Activated naive CD8-positive, alpha-beta T cell treated with anti-CD3 and anti-CD28 coated beads, Interleukin-2, amount 10 ng/mL, durations not matched to agents 7 days and 5 days (primary cell): Measurements from ENCODE around the gene SLC5A7. TPM values are rescaled to one million over a fixed set of nuclear protein-coding genes. Genes with fewer than 3 reads are reported as not detected.

Experiments used
- ATAC-seq: fragments of 150-1000 bp; cut with Tn5 transposase; one replicate; pipeline ENCODE4 v1.10.0; 2021; ENCODE audit warnings: low read depth, moderate library complexity
- POLR2A ChIA-PET: fragments of 350-600 bp; sonication (Branson Sonifier 250); formaldehyde crosslinking; loops from one replicate; lab custom pipeline; 2021; ENCODE audit warnings: antibody characterized with exemption; lab: Charles Lee
- DNase-seq: peaks from one replicate; pipeline ENCODE4 v3.0.0; 2021
- H3K27ac Mint-ChIP-seq: one replicate; pipeline ENCODE4 v1.8.0; 2022; ENCODE audit warnings: mild to moderate bottlenecking, mixed read lengths
- H3K27me3 Mint-ChIP-seq: one replicate; pipeline ENCODE4 v1.8.0; 2022; ENCODE audit warnings: mild to moderate bottlenecking, moderate library complexity, mixed read lengths
- H3K36me3 Mint-ChIP-seq: one replicate; pipeline ENCODE4 v1.8.0; 2021; ENCODE audit warnings: mild to moderate bottlenecking, mixed read lengths
- H3K4me1 Mint-ChIP-seq: one replicate; pipeline ENCODE4 v1.8.0; 2021; ENCODE audit warnings: mixed read lengths
- H3K4me3 Mint-ChIP-seq: one replicate; pipeline ENCODE4 v1.8.0; 2022; ENCODE audit warnings: mild to moderate bottlenecking, moderate library complexity, mixed read lengths
- H3K9me3 Mint-ChIP-seq: one replicate; pipeline ENCODE4 v1.8.0; 2021; ENCODE audit warnings: mixed read lengths
- total RNA-seq, 2 experiments: library from RNA; stranded (reverse); gene quantifications; one replicate each; pipeline ENCODE4 v1.2.3, GENCODE V29; 2021

SLC5A7 gene
- total RNA-seq, 2 experiments from 2014 or later, result not detected

DNA sequence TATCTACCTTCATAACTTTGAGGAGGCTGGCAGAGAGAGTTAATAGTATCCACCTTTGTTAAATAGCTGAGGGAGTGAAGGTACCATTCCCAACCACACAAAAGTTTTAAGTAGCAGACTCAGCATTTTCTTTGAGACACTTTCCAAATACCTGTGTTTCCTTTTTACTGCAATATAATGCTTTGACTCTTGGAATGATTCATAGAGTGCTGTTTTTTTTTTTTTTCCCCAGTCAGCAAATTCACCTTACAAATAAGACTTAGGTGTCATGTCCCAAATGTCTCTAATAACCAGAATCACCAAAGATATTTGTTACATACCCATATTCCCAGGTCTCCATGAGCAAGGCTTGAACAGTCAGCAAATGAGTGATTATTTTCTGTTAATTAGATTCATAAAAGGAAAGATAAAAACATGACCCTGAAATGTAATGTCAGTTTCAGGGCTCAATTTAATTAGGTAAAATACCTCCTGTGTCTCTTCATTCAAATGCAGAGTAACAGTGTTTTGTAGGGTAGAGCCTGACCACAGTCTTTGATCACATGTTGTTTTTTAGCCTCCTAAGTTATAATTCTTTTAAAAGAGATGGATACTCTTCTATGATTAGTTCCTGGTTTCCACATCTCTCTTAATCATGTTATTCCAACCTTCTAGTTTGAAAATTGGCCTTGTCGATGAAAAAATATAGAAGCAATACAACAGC lies 39.9 kb downstream of the SLC5A7 start:
- H3K36me3 Mint-ChIP-seq, result no peaks in the 10 kb centered on the region
- no peaks in the 10 kb centered on the region for H3K4me1 Mint-ChIP-seq
- no peaks in the 10 kb centered on the region for H3K9me3 Mint-ChIP-seq
- no peak overlapping the region for H3K4me3 Mint-ChIP-seq
- no peak for ATAC-seq
- no peaks in the 10 kb centered on the region for H3K27me3 Mint-ChIP-seq
- no peak for DNase-seq
- POLR2A ChIA-PET, result no interaction called here
- no peak overlapping the region for H3K27ac Mint-ChIP-seq

DNA sequence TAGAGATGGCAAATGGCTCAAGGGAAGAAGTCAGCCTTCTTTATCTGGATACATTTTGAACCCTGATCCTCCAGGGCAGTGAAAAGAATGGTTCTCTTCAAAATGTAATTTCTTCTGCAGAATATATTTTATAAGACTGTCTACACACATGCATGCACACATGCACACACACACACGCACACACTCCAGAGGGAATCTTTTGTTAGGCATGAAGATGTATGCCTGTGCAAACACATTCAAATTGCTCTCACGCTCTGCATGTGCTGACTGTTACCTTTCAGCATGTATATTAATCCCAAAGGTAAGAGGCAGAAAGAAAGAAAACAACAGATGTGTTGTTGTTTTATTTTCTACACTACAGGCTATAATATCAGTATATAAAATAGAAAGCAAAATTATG lies 43.2 kb downstream of the SLC5A7 start:
- Mint-ChIP-seq H3K27me3 (no peaks in the 10 kb centered on the region), H3K4me3 (no peak overlapping the region), H3K36me3 (no peaks in the 10 kb centered on the region), H3K4me1 (no peaks in the 10 kb centered on the region), H3K9me3 (no peaks in the 10 kb centered on the region), H3K27ac (no peak overlapping the region)
- DNase-seq, result no peak
- POLR2A ChIA-PET, result no interaction called here
- no peak for ATAC-seq

DNA sequence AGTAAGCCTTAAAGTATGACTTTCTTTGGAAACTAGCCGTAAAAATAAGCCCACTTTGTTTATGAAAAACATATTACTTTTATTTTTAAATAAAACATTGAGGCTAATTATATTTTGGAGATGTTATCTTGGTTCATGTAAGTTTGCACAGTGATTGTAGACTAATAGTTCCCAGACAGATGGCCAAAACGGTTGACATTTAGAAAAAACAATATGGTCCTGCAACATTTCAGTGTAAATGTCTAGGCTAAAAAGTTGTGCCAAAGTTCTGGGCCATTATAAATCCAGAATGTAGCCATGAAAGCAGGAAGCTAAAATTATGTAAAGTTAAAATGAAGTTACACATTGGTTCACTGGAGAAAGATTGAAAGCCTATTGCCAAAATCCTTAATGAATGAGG lies 43.6 kb downstream of the SLC5A7 start:
- H3K27ac Mint-ChIP-seq, result no peak overlapping the region
- POLR2A ChIA-PET, result no interaction called here
- H3K36me3 Mint-ChIP-seq, result no peaks in the 10 kb centered on the region
- H3K4me1 Mint-ChIP-seq, result no peaks in the 10 kb centered on the region
- no peak overlapping the region for H3K4me3 Mint-ChIP-seq
- no peaks in the 10 kb centered on the region for H3K9me3 Mint-ChIP-seq
- no peak for DNase-seq
- no peak for ATAC-seq
- no peaks in the 10 kb centered on the region for H3K27me3 Mint-ChIP-seq

DNA sequence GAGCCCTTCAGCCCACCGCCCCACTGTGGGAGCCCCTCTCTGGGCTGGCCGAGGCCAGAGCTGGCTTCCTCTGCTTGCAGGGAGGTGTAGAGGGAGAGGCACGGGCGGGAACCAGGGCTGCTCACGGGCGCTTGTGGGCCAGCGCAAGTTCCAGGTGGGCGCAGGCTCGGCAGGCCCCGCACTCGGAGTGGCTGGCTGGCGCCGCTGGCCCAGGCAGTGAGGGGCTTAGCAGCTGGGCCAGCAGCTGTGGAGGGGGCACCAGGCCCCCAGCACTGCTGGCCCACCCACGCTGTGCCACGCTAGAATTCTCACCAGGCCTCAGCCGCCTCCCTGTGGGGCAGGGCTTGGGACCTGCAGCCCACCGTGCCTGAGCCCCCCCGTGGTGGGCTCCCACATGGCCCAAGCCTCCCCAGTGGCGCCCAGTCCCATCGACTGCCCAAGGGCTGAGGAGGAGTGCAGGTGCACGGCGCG lies 45.2 kb downstream of the SLC5A7 start:
- Mint-ChIP-seq H3K36me3 (no peaks in the 10 kb centered on the region), H3K27me3 (no peaks in the 10 kb centered on the region), H3K4me1 (no peaks in the 10 kb centered on the region), H3K4me3 (no peak overlapping the region), H3K9me3 (no peaks in the 10 kb centered on the region), H3K27ac (no peak overlapping the region)
- ATAC-seq, result no peak
- POLR2A ChIA-PET, result no interaction called here
- DNase-seq, result no peak

DNA sequence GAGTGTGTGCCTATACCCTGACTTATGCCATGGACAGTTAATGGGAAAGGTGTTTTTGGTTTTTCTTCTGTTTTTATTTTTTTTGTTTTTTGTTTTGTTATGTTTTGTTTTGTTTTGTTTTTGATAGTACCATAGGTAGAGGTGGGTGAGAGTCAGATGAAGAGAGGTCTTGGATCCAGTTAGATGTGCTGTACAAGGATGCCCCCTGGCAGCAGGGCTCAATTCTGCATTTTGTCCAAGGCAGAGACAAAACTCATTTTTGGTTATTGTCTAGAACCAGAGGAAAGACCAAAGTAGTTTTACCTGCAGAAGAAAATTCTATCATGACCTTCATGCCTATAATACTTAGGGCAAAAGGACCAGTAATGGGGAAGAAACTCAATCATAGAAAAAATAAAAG lies 48.5 kb downstream of the SLC5A7 start:
- Mint-ChIP-seq H3K9me3 (peaks cover 2% of the 10 kb centered on the region), H3K4me1 (no peaks in the 10 kb centered on the region), H3K4me3 (no peak overlapping the region), H3K27me3 (no peaks in the 10 kb centered on the region), H3K36me3 (no peaks in the 10 kb centered on the region), H3K27ac (no peak overlapping the region)
- ATAC-seq, result no peak
- no peak for DNase-seq
- POLR2A ChIA-PET, result no interaction called here

DNA sequence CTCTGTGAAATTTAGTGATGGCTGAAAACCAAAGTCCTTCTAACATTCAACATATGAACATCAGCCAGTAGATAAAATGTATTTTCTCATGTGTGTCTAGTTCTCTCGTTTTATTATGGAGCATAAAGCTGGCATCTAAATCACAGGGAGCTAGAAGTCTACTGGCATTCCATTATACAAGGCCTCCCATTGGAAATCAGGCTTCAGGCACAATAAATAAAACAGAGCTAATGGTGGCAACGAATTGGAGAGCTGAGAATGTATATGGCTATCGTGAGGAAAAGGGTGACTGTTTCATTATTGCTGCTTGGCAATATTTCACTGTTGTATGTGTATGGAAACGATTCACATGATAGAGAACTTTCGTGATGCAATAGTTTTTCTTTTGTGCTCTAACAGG lies 62.4 kb downstream of the SLC5A7 start:
- H3K36me3 Mint-ChIP-seq, result no peaks in the 10 kb centered on the region
- no peak for DNase-seq
- POLR2A ChIA-PET, result no interaction called here
- H3K9me3 Mint-ChIP-seq, result peaks cover 2% of the 10 kb centered on the region
- H3K27ac Mint-ChIP-seq, result no peak overlapping the region
- no peaks in the 10 kb centered on the region for H3K27me3 Mint-ChIP-seq
- H3K4me3 Mint-ChIP-seq, result no peak overlapping the region
- no peaks in the 10 kb centered on the region for H3K4me1 Mint-ChIP-seq
- ATAC-seq, result no peak

GRCh38 chr2:108058576-108059137 lies 72.3 kb downstream of the SLC5A7 start:
- Mint-ChIP-seq H3K4me1 (no peaks in the 10 kb centered on the region), H3K36me3 (no peaks in the 10 kb centered on the region), H3K27ac (no peak overlapping the region), H3K9me3 (no peaks in the 10 kb centered on the region), H3K27me3 (no peaks in the 10 kb centered on the region), H3K4me3 (no peak overlapping the region)
- ATAC-seq (no peak), DNase-seq (no peak)
- POLR2A ChIA-PET, result no interaction called here

DNA sequence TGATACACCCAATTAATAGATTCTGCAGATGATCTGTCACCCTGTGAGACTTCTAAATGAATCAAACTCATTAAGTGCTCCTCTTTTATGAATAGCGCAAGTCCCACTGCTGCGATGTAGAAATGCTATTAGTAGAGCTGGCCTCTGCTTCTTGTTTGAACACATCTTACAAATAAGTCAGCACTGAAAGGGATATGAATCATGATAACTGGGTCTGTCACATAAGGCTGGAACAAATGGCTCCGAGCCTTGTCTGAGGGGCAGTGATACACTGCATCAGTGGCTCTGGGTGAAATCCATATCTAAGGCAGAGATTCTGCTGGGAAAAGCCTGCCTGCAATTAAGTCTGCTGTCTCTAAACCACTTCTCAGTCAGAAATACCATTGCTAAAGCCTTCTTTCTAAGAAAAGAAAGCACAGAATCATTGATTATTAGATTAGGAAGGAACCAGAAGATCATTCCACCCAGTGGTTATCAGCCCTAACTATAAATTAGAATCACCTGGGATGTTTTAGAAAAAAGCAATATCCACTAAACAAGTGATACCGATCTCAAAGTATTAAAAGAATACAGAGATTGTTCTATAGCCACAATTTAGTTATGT lies 75.2 kb downstream of the SLC5A7 start:
- ATAC-seq (no peak), DNase-seq (no peak)
- H3K36me3 Mint-ChIP-seq, result no peaks in the 10 kb centered on the region
- no peaks in the 10 kb centered on the region for H3K4me1 Mint-ChIP-seq
- H3K4me3 Mint-ChIP-seq, result no peak overlapping the region
- H3K27ac Mint-ChIP-seq, result no peak overlapping the region
- no peaks in the 10 kb centered on the region for H3K27me3 Mint-ChIP-seq
- H3K9me3 Mint-ChIP-seq, result no peaks in the 10 kb centered on the region
- POLR2A ChIA-PET, result no interaction called here

Other genes with a start within 250 kb of the SLC5A7 start
- under 1 TPM; 0.31 to 0.61 TPM for gene RGPD4, start 159.6 kb upstream of the SLC5A7 start, total RNA-seq